NCI-H226 (cell line): ENCODE data around the gene POU5F1.
"Not testable (repeated sequence)": the region's sequence is repeated elsewhere in the genome, so short reads cannot be mapped to it uniquely, and the experiment has no call there.

ENCODE experiments used
- DNase-seq: peaks from one replicate; pipeline ENCODE4 v3.0.0-alpha.2; 2015

POU5F1 gene

GRCh38 chr6:31170600-31170881 lies at the start of gene POU5F1:
Gene POU5F1 (minus strand): TSS chr6:31170682. CDS start chr6:31170620, 62 bp downstream.
- no peak for DNase-seq

GRCh38 chr6:31216208-31216898 lies 45.9 kb upstream of the POU5F1 start:
- DNase-seq, result no peak

- not testable (repeated sequence) for DNase-seq
Measured at GRCh38 chr6:31215216-31215615, 44.7 kb upstream of the POU5F1 start.

- no peak for DNase-seq
Measured at GRCh38 chr6:31214516-31214915, 44.0 kb upstream of the POU5F1 start.

GRCh38 chr6:31210741-31211532 lies 40.5 kb upstream of the POU5F1 start:
- no peak for DNase-seq

GRCh38 chr6:31210123-31210522 lies 39.6 kb upstream of the POU5F1 start:
- DNase-seq, result no peak

- DNase-seq, result no peak
Measured at GRCh38 chr6:31209137-31209536, 38.7 kb upstream of the POU5F1 start.

- DNase-seq, result no peak
Measured at GRCh38 chr6:31208506-31208905, 38.0 kb upstream of the POU5F1 start.

GRCh38 chr6:31205638-31206037 lies 35.2 kb upstream of the POU5F1 start:
- no peak for DNase-seq

- DNase-seq, result no peak
Measured at GRCh38 chr6:31204751-31205145, 34.3 kb upstream of the POU5F1 start.

- peak; percentile 69 for DNase-seq
Measured at GRCh38 chr6:31203345-31203979, 33.0 kb upstream of the POU5F1 start.

GRCh38 chr6:31202259-31203166 lies 32.0 kb upstream of the POU5F1 start:
- no peak for DNase-seq

GRCh38 chr6:31199105-31199452 lies 28.6 kb upstream of the POU5F1 start:
- DNase-seq, result not testable (repeated sequence)

- peak; percentile 82 for DNase-seq
Measured at GRCh38 chr6:31197559-31198305, 27.2 kb upstream of the POU5F1 start.

GRCh38 chr6:31196251-31197022 lies 26.0 kb upstream of the POU5F1 start:
- DNase-seq, result not testable (repeated sequence)

GRCh38 chr6:31195308-31195979 lies 25.0 kb upstream of the POU5F1 start:
- DNase-seq, result not testable (repeated sequence)

GRCh38 chr6:31194061-31194834 lies 23.8 kb upstream of the POU5F1 start:
- no peak for DNase-seq

- no peak for DNase-seq
Measured at GRCh38 chr6:31193206-31193605, 22.7 kb upstream of the POU5F1 start.

GRCh38 chr6:31192431-31193105 lies 22.1 kb upstream of the POU5F1 start:
- DNase-seq, result peak; percentile 42
